Skin epidermis (tissue), 12 donors: ENCODE results near the gene UGT1A8.
"Not testable (repeated sequence)": the region's sequence is repeated elsewhere in the genome, so short reads cannot be mapped to it uniquely, and the experiment has no call there.

ENCODE experiments used
- H3K27ac ChIP-seq, 21 experiments: fragments of 200-600 bp; sonication (generic) in 11 of 21; one replicate each; pipeline ENCODE4 v1.5.0; 2020; ENCODE audit warnings: mild to moderate bottlenecking in 3 of 21, inconsistent platforms in 2 of 21, moderate library complexity in 2 of 21
- H3K4me3 ChIP-seq, 7 experiments: fragments of 200-600 bp; sonication (generic) in 2 of 7; one replicate each; pipeline ENCODE4 v1.5.0; 2020; ENCODE audit warnings: inconsistent platforms in 2 of 7, mild to moderate bottlenecking in 2 of 7, moderate library complexity in 1 of 7

The UGT1A8 gene

GRCh38 chr2:233636306-233636705 is 18.9 kb downstream of the UGT1A8 start, which contains the start of gene UGT1A10:
TSS of gene UGT1A10 (plus strand) at chr2:233636448. CDS start at chr2:233636523, 75 bp downstream.
- H3K4me3 ChIP-seq = peak within 1 kb of the TSS in 1 of 7 experiments; percentile 17
- not testable (repeated sequence) for H3K27ac ChIP-seq

- no peak overlapping the region for H3K4me3 ChIP-seq
- no peak overlapping the region for H3K27ac ChIP-seq
These were observed 21.4 kb downstream of the UGT1A8 start for GRCh38 chr2:233638836-233639235.

- no peak overlapping the region for H3K27ac ChIP-seq
- no peak overlapping the region for H3K4me3 ChIP-seq
These were observed 22.4 kb downstream of the UGT1A8 start for GRCh38 chr2:233639860-233640259.

GRCh38 chr2:233643128-233643527 is 25.7 kb downstream of the UGT1A8 start:
- Histone ChIP-seq H3K27ac (no peak overlapping the region), H3K4me3 (no peak overlapping the region)

GRCh38 chr2:233646033-233646432 is 28.6 kb downstream of the UGT1A8 start:
- not testable (repeated sequence) for H3K27ac ChIP-seq, H3K4me3 ChIP-seq

- no peak overlapping the region for H3K4me3 ChIP-seq
- H3K27ac ChIP-seq = no peak overlapping the region
These were observed 33.5 kb downstream of the UGT1A8 start for GRCh38 chr2:233650981-233651380.

- no peak overlapping the region for H3K4me3 ChIP-seq
- H3K27ac ChIP-seq = no peak overlapping the region
These were observed 34.0 kb downstream of the UGT1A8 start for GRCh38 chr2:233651430-233651829.

GRCh38 chr2:233654501-233654900 is 37.1 kb downstream of the UGT1A8 start:
- Histone ChIP-seq H3K27ac (no peak overlapping the region), H3K4me3 (no peak overlapping the region)

- H3K4me3 ChIP-seq = no peak overlapping the region
These were observed 37.6 kb downstream of the UGT1A8 start for GRCh38 chr2:233655043-233655442.

GRCh38 chr2:233655943-233656342 is 38.5 kb downstream of the UGT1A8 start:
- H3K27ac ChIP-seq, H3K4me3 ChIP-seq: not testable (repeated sequence)

More at GRCh38 chr2:233655043-233655442, 37.6 kb downstream of the UGT1A8 start:
- no peak overlapping the region for H3K27ac ChIP-seq

GRCh38 chr2:233656443-233656842 is 39.0 kb downstream of the UGT1A8 start:
- Histone ChIP-seq H3K4me3 (no peak overlapping the region), H3K27ac (no peak overlapping the region)

GRCh38 chr2:233658610-233659009 is 41.2 kb downstream of the UGT1A8 start:
- Histone ChIP-seq H3K4me3 (no peak overlapping the region), H3K27ac (no peak overlapping the region)

GRCh38 chr2:233663911-233664310 is 46.5 kb downstream of the UGT1A8 start:
- Histone ChIP-seq H3K4me3 (no peak overlapping the region), H3K27ac (no peak overlapping the region)

- no peak overlapping the region for H3K27ac ChIP-seq
- no peak overlapping the region for H3K4me3 ChIP-seq
These were observed 51.3 kb downstream of the UGT1A8 start for GRCh38 chr2:233668605-233669260.

GRCh38 chr2:233671290-233672161 is 54.1 kb downstream of the UGT1A8 start, which contains the start of gene UGT1A9:
TSS of gene UGT1A9 (plus strand) at chr2:233671898. CDS start at chr2:233671935, 37 bp downstream.
- H3K27ac ChIP-seq = no peak within 1 kb of the TSS
- H3K4me3 ChIP-seq = no peak within 1 kb of the TSS

GRCh38 chr2:233672886-233673285 is 55.5 kb downstream of the UGT1A8 start:
- no peak overlapping the region for H3K4me3 ChIP-seq

GRCh38 chr2:233673896-233674295 is 56.5 kb downstream of the UGT1A8 start:
- Histone ChIP-seq H3K27ac (no peak overlapping the region), H3K4me3 (no peak overlapping the region)

More at GRCh38 chr2:233672886-233673285, 55.5 kb downstream of the UGT1A8 start:
- H3K27ac ChIP-seq = no peak overlapping the region

GRCh38 chr2:233674314-233674713 is 56.9 kb downstream of the UGT1A8 start:
- Histone ChIP-seq H3K4me3 (no peak overlapping the region), H3K27ac (no peak overlapping the region)

- H3K4me3 ChIP-seq = no peak overlapping the region
- no peak overlapping the region for H3K27ac ChIP-seq
These were observed 57.6 kb downstream of the UGT1A8 start for GRCh38 chr2:233674995-233675394.

- Histone ChIP-seq H3K27ac (no peak overlapping the region), H3K4me3 (no peak overlapping the region)
These were observed 58.6 kb downstream of the UGT1A8 start for GRCh38 chr2:233676046-233676445.

- Histone ChIP-seq H3K27ac (no peak overlapping the region), H3K4me3 (no peak overlapping the region)
These were observed 61.8 kb downstream of the UGT1A8 start for GRCh38 chr2:233679196-233679595.
